GM21381 (cell line): ENCODE data around the gene LBX1.

ENCODE experiments used
- ATAC-seq: cut with Tn5 transposase; IDR thresholded peaks from one replicate; pipeline ENCODE4 v1.9.1; 2021; ENCODE audit warnings: mild to moderate bottlenecking, moderate library complexity; ENCODE audit not compliant: unreplicated experiment

The LBX1 gene

GRCh38 chr10:101226491-101227428 is 2.5 kb downstream of the LBX1 start:
- ATAC-seq: no peak

DNA sequence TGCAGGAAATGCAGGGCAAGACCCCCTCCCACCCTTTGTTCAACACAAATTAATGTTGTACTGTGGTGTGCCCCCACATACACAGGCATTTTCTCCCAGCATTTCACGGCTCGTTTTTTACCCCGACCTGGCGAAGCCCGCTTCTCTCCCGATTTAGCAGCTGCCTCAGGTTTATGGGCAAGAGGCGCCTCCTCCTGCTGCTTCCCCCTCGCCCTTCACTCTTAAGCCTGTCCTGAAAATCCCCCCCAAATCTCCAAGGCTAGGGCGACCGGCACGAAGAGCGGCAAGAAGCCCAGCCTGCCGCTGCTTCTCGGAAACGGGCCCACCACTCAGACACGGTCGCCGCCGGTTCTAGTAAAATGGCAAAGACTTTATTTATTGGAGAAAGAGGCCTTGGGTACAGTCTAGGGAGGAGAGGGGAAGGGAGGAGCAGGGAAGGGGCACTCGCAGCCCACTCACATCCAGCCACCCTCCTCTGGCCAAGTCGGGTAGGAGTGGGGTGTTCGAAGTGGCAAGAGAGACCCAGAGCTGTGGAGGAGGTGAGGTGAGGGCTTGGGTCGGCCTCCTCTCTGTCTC is 3.3 kb downstream of the LBX1 start:
- ATAC-seq: no peak

DNA sequence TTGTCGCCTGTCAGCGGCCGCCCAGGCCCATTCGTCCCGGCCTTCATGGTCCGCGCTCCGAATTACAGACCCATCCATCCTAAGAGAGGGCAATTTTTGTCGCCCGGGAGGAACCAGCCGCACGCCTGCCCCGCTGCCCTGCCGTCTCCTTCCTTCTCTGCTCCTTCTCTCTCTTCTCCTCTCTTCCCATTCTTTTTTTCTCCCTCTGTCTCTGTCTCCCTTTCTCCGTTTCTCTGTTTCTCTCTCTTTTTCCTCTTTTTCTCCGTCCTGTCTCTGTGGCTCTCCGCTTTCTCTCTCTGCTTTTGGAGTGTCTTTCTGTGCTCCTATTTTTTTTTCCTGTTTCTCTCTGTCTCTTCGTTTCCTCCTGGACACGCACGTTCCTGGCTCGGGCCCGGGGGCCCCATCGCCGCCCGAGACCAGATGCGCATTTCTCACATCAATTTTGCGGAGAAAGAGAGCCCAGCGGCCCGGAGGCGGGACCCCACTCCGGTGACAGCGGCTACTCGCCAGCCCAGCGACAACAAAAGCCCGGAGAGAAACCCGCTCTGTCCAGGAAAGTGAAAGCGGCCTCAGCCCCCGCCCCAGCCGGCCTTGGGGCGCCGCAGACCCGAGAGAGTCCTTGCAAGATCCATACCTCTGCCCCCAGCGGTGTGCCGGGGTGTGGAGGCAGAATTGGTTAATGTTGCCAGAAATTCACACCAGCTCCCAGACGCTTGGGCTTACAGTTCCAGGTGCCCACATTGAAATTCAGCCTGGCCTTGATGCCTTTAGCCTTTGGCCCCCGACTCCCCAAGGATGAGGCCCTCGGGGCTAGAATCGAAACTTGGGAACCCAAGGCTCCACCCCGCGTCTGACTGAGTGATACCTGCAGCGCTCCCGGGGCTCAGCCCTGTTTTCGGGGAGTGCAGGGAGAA is 4.1 kb downstream of the LBX1 start:
- no peak for ATAC-seq

- ATAC-seq: no peak
Observed at GRCh38 chr10:101224060-101224909, 5.0 kb downstream of the LBX1 start.

DNA sequence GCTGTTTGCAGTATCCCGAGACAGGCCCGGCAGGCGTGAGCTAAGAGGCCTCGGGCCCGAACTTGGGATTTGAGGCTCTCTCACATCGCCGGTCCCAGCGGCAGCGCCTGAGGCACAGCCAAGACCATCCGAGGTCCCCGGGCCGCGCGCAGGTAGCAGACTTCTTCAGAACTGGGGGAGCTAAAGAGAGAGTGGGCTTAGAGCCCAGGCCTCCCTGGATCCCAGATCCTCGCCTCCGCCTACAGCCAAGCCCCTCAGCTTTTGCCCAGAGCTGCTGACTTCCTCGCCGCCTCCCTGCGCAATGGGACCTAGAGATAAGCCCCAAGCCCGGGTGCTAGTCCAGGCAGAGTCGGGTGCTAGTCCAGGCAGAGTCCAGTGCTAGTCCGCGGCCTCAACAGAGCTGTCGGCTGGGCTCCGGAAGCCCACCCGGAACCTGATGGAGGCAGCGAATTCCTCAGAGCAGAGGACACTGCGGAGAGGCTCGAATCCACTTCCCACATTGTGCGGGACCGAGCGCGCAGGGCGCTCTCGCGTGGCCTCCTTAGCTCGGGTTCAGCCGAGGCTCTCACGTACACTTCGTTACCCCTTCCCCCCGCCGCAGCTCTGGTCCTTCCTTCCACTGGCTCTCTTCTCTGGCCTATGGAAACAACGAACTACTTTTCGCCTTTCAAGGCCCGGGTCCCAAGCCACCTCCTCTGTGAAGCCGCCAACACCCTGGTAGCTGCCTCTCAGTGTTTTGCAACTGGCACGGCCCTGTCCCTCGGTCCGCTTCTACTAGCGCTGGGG is 5.8 kb downstream of the LBX1 start:
- no peak for ATAC-seq

- ATAC-seq: no peak
Observed at GRCh38 chr10:101222683-101223273, 6.5 kb downstream of the LBX1 start.

- ATAC-seq: no peak
Observed at GRCh38 chr10:101221963-101222531, 7.2 kb downstream of the LBX1 start.

DNA sequence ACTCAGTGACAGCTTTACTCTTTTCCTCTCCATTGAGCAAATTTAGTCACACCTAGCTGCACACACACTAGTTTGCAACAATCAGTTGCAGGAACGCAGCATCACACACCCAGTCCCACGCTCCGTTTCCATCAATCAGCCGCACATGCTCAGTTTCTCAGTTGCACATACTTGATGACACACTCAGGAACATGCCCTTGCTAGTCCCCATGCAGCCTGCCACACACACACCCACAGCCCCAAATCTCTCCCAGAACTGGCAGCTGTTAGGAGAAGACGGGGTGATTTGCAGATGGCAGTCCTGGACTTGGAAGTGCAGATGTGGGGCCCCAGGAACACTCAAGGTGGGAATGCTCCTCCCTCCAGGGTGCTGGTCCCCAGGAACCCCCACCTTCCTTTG is 7.7 kb downstream of the LBX1 start:
- no peak for ATAC-seq

DNA sequence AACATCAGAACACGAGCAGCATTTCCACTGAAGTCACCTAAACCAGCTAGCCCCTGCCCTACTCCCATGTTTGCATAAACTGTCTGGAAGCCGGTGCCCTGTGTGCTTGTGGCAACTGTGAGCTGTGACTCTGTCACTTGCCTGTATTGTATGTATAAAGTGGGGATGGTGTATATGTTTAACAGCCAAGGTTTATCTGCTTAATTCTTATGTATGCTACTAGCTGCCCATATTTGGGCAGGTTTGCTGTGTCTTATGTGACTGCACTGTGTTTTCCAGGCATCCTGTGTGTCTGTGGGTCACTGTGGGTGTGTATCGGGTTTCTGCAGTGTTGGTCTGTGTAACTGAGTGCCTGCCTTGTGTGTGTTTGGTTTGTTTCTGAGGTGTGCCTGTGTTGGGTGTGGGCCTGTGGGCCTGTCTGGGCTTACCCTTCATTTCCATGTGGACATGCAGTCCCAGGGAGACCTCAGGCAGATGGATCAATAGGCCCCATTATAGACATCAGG is 9.3 kb downstream of the LBX1 start:
- no peak for ATAC-seq

DNA sequence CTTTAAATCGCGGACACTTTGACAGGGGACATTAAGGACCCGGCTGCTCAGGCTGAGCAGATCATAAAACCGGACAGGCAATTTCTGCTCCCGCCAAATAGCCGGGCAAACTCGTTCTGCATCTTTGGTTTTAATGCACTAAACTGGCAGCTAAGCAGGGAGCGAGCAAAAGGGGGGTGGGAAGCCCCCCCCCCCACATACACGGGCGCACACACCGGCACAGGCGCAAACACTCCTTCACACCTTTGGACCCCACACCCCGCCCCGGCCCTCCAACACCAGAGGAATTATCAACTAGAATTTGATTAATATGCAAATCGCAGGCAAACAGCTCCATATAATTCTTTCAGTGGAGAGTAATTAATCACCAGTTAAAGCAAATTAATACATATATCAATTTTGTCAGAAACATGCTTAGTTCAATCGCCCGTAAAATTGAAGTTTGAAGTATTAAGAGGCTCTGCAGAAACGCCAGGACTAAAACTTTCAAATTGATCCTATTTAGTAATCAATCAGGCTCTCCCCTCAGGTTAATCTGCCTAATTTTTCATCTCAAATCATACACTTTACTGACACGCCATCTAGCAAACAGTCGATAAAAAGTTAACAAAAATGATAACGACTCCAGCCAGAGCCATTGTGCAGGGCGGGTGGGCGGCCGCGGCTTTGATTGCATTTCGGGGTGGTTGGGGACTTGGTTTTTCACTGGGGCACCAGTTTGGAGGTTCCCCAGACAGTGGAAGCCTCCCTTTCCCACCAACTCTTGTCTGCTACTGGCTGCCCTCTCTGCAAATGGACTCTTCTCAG is 9.9 kb downstream of the LBX1 start:
- no peak for ATAC-seq

DNA sequence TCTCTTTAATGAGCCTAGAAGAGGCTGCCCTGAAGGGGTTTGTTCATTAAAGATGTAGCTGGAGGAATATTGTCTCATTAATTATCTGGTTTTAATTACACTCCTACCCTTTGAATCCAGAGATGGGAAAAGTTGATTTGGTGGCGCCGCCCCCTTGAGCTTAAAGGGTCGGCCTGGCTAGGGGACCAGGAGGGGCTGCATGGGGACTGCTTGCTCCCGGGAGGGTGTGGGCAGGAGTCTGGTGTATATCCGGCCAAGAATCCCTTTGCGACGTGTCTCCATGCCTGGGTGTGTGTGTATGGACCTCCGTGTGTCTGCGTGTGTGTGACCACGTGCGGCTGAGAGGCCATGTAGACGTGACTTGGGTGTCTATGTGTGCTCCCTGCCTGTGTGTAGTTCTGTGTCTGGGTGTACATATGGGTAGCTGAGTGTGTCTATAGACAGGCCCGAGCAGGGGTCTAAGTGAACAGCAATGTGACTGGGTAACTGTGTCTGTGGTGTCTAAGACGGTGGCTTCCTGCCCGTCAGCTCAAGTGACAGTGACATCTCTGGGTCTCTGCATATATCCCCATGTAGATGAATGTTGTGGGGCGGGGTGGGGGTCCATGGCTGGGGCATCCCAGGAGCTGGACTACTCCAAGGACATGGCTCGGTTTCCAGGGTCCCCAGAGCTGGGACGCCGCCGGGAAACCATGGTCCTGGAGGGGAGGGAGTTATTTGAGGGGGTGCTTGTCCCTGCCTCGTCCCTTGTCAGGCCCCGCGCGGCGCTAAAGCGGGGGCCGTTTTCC is 10.7 kb downstream of the LBX1 start:
- ATAC-seq: no peak

GRCh38 chr10:101217450-101218281 is 11.6 kb downstream of the LBX1 start:
- ATAC-seq: no peak

DNA sequence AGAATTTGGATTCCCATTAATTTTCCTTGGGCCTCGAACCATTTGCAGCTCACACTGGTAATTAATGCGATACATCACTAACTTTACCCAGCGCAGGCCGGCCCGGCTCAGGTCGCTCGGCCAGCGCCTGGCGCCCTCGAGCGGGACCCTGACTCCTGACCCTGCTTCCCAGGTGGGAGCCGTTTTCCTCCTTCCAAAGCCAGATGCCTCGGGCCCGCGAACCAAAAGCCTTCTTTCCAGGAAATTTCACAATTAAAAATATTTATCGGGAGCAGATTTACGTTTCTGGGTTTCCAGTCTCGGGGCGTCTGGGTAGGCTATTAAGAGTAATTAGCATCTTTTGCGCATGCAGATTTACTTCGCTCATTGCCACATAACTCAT is 12.2 kb downstream of the LBX1 start:
- ATAC-seq: no peak

DNA sequence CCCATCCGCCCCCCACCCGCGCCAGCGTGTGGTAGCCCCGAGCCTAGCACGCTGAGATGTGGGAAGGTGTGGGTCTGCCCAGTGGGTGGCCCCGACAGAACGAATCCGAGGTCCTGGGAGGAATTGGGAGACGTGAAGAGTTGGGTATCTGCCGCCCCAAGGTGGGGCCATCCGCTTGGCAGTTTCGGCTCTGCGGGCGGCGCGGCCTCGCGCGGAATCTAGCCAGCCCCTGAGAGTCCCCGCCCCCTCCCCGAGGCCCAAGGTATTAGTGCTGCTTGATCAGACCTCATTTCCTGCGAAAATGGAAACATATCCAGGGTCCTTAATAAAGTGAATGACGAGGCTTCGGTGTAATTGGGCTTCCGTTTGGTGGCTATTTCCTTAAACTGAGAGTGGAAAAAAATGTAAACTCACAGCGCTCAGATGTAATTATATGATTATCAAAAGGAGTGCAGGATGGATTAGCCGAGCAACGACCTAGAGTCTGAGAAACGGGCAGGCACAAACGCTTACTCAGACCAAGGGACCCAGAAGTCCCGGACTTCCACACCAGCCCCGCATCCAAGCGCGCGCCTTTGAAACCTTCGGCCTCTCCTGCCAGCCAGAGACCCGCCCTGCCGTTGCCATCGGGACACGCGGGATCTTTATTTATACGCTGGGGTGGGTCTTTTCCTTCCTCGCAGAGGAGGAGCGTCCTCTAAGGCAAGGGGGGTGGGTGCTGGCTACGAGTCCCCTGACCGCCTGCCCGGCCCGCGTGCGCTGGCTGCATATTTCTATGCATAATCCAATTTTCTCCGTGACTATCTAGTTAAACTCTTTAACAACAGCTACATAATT is 12.8 kb downstream of the LBX1 start:
- ATAC-seq: no peak

DNA sequence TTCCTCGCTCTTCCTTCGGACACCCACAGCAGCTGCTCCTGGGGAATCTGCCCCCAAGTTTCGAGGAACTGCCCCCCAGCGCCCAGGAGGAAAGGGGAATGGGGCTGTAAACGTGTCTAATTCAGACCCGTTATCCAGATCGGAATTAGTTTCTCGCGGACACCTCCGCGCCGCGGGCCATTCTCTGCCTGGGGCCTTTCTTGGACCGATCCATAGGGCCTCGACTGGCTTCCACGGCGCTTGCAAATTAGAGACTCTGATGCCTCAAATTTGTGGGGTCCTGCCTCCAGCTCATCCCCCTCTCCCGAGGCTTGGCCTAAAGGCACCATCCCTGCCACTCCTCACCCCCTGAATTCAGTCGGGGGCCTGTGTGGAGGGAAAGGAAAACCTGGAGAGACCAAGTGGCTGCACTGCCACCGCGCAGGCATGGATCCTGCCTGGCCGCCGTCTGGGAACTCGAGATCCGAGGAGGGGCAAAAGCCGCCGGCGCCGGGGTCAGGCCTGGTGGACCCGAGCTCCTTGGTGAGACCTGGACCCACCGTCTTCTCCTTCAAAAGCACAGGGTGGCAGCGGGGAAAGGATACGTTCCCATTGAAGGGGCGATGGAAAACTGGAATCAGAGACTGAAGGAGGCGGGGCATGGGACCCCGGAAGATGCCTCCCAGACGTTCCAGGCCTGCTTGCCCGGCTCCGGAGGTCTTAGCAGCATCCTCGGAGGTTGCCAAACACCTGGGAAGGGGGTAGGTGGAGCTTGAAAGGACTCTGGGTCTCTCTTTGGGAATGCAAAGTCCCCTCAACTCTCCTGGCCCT is 13.7 kb downstream of the LBX1 start:
- ATAC-seq: no peak
